Spleen (tissue), 11 donors: ENCODE data around the gene KCNJ9. TPM values are rescaled to one million over a fixed set of nuclear protein-coding genes. Genes with fewer than 3 reads are reported as not detected.

ENCODE experiments used
- DNase-seq: peaks from one replicate; pipeline ENCODE4 v3.0.0-alpha.2; 2020
- H3K27ac ChIP-seq, 8 donors: fragments of 200-600 bp; sonication (generic) in 7 of 8; 1 replicate in 4 of 8; 2 replicates in 4 of 8; pipeline versions ENCODE4 v1.5.0 to v1.8.0; 2016 to 2021; ENCODE audit warnings: inconsistent platforms in 4 of 8, mild to moderate bottlenecking in 4 of 8, moderate library complexity in 1 of 8
- H3K27me3 ChIP-seq, 7 donors: fragments of 200-600 bp; sonication (generic) in 6 of 7; replicated peaks in 1 of 7; 1 replicate in 4 of 7; 2 replicates in 3 of 7; pipeline versions ENCODE4 v1.5.0 to v1.8.0; 2016 to 2021; ENCODE audit warnings: inconsistent platforms in 3 of 7, mild to moderate bottlenecking in 1 of 7
- H3K36me3 ChIP-seq, 6 donors: fragments of 200-600 bp; sonication (generic) in 5 of 6; 1 replicate in 4 of 6; 2 replicates in 2 of 6; pipeline versions ENCODE4 v1.5.0 to v1.8.0; 2016 to 2021; ENCODE audit warnings: inconsistent platforms in 2 of 6
- H3K4me1 ChIP-seq, 6 donors: fragments of 200-600 bp; sonication (generic) in 5 of 6; 1 replicate in 3 of 6; 2 replicates in 3 of 6; pipeline versions ENCODE4 v1.5.0 to v1.8.0; 2016 to 2021; ENCODE audit warnings: inconsistent platforms in 3 of 6
- H3K4me3 ChIP-seq, 8 donors: fragments of 200-600 bp; sonication (generic) in 7 of 8; 1 replicate in 4 of 8; 2 replicates in 4 of 8; pipeline versions ENCODE4 v1.5.0 to v1.8.0; 2016 to 2021; ENCODE audit warnings: inconsistent platforms in 4 of 8, mild to moderate bottlenecking in 4 of 8, moderate library complexity in 2 of 8
- H3K9me3 ChIP-seq, 8 donors: fragments of 200-600 bp; sonication (generic) in 7 of 8; 1 replicate in 4 of 8; 2 replicates in 4 of 8; pipeline versions ENCODE4 v1.5.0 to v1.8.0; 2016 to 2021; ENCODE audit warnings: inconsistent platforms in 4 of 8
- CTCF ChIP-seq, 11 experiments: fragments of 200-600 bp in 7 of 11; fragments of 450-650 bp in 4 of 11; sonication (generic) in 4 of 11; IDR thresholded peaks in 8 of 11; conservative IDR thresholded peaks in 3 of 11; 1 replicate in 7 of 11; 2 replicates in 4 of 11; pipeline versions ENCODE4 v1.4.0 to v1.8.0; 2016 to 2021; ENCODE audit warnings: antibody characterized with exemption in 11 of 11, inconsistent platforms in 4 of 11, mild to moderate bottlenecking in 1 of 11
- POLR2A ChIP-seq, 3 donors: fragments of 450-650 bp; IDR thresholded peaks; one replicate each; pipeline ENCODE4 v1.5.1; 2017; ENCODE audit warnings: antibody characterized with exemption in 3 of 3, mild to moderate bottlenecking in 1 of 3
- POLR2AphosphoS5 ChIP-seq, 3 donors: sonication (generic); formaldehyde crosslinking; IDR thresholded peaks; one replicate each; pipeline ENCODE4 v1.5.1; 2017; ENCODE audit warnings: antibody characterized with exemption in 3 of 3
- WGBS, 5 donors: extraction: QIAGEN DNeasy Blood & Tissue Kit in 3 of 5; methylation state at CpG; one replicate each; pipeline versions ENCODE4 v1.1.5 to v1.1.7; 2013 to 2018; 5-methylcytosine and 5-hydroxymethylcytosine counted together
- intact Hi-C: fragments of 100-400 bp; cut with DNase I; formaldehyde crosslinking; loops from one replicate; pipeline ENCODE4 v1.15.0; 2023; ENCODE audit warnings: low total_unique reads
- polyA plus RNA-seq, 3 donors: library from polyadenylated mRNA; stranded (reverse); fragments of 200-250 nt; gene quantifications; one replicate each; pipeline ENCODE4 v1.2.1, GENCODE V29; 2013
- total RNA-seq, 7 donors: library from RNA; depleted of rRNA in 3 of 7; stranded (reverse); fragments of >200 nt in 3 of 7; fragmentation: NEBNext Ultra II Directional in 4 of 7; extraction: Animal tissue kit (Norgen Biotek cat#: 25700) in 4 of 7; gene quantifications; one replicate each; pipeline versions ENCODE4 v1.1.0 to v1.2.1, GENCODE V29; 2016 to 2021
- donor health status: healthy with polysubstance abuse.
- donor health status: DM: no; HTN: no; CAD: no; lungs with moderate emphysema.
- donor health status: DM: no; HTN: no; CAD: no.
- donor health status: Bipolar disorder and iron deficiency.
- donor health status: healthy.
- donor health status: DM: no; HTN: no; CAD: no.
- donor health status: DM: yes; HTN: yes; CAD: no.

The KCNJ9 gene
- total and polyA plus RNA-seq, 10 donors: not detected

- H3K27ac ChIP-seq: peak within 1 kb of the TSS in 7 of 8 donors; percentile 17 to 60 (median 48)
- intact Hi-C loops: no loop called here
- H3K4me3 ChIP-seq: peak within 1 kb of the TSS; percentile 48 to 74 (median 52)
- peaks cover 0 to 33% (median 0%) of the 10 kb centered on the region in 7 donors for H3K27me3 ChIP-seq
- peak; percentile 79 for DNase-seq
- no peaks in the 10 kb centered on the region for H3K36me3 ChIP-seq
- TF ChIP-seq POLR2A (IDR thresholded peaks at IDR 0.05) (no peak), CTCF (IDR thresholded peaks at IDR 0.05 in 8 of 11, conservative IDR thresholded peaks at IDR 0.05 in 3 of 11) (no peak)
- peaks cover 3 to 40% (median 14%) of the 10 kb centered on the region in 6 donors for H3K4me1 ChIP-seq
- 11 to 20% (median 15%) methylated on average over 21 to 32 of the region's 32 CpGs for WGBS, 5 donors
- no peaks in the 10 kb centered on the region for H3K9me3 ChIP-seq
These were observed 11.7 kb upstream of the KCNJ9 start, which contains the start of gene KCNJ10 for GRCh38 chr1:160069460-160070231. Gene KCNJ10 (minus strand): TSS chr1:160070160. CDS start chr1:160042532, 27,628 bp downstream.

- Histone ChIP-seq H3K9me3 (no peaks in the 10 kb centered on the region), H3K36me3 (no peaks in the 10 kb centered on the region), H3K27ac (peak overlapping the region in 7 of 8 donors; percentile 1 to 60 (median 48)), H3K4me3 (peak overlapping the region; percentile 48 to 74 (median 52)), H3K4me1 (peaks cover 3 to 40% (median 14%) of the 10 kb centered on the region in 6 donors), H3K27me3 (peaks cover 0 to 33% (median 0%) of the 10 kb centered on the region in 7 donors)
- intact Hi-C loops: no loop called here
- peak; percentile 91 for DNase-seq
- peak in 1 of 3 donors; percentile 19 for TF ChIP-seq POLR2A (IDR thresholded peaks at IDR 0.05)
- TF ChIP-seq CTCF (IDR thresholded peaks at IDR 0.05 in 8 of 11, conservative IDR thresholded peaks at IDR 0.05 in 3 of 11): no peak
- TF ChIP-seq POLR2AphosphoS5 (IDR thresholded peaks at IDR 0.05): peak; percentile 28 to 72 (median 60)
- 1 to 3% (median 2%) methylated on average over 39 to 46 of the region's 46 CpGs for WGBS, 5 donors
These were observed 10.8 kb upstream of the KCNJ9 start for GRCh38 chr1:160070243-160071163.

- H3K36me3 ChIP-seq: no peaks in the 10 kb centered on the region
- intact Hi-C loops: no loop called here
- TF ChIP-seq POLR2A (IDR thresholded peaks at IDR 0.05) (no peak), POLR2AphosphoS5 (IDR thresholded peaks at IDR 0.05) (no peak), CTCF (IDR thresholded peaks at IDR 0.05 in 8 of 11, conservative IDR thresholded peaks at IDR 0.05 in 3 of 11) (no peak)
- H3K4me1 ChIP-seq: peaks cover 3 to 40% (median 14%) of the 10 kb centered on the region in 6 donors
- 81 to 87% (median 81%) methylated on average over 5 of the region's 5 CpGs for WGBS, 5 donors
- peak overlapping the region in 1 of 8 donors; percentile 63 for H3K4me3 ChIP-seq
- no peaks in the 10 kb centered on the region for H3K9me3 ChIP-seq
- H3K27me3 ChIP-seq: peaks cover 0 to 40% (median 0%) of the 10 kb centered on the region in 7 donors
- no peak for DNase-seq
- H3K27ac ChIP-seq: peak overlapping the region in 3 of 8 donors; percentile 17 to 48 (median 48)
These were observed 10.0 kb upstream of the KCNJ9 start for GRCh38 chr1:160071289-160071688.
